HepG2 (cell line): ENCODE data around the gene IL4I1. TPM values are rescaled to one million over a fixed set of nuclear protein-coding genes. Genes with fewer than 3 reads are reported as not detected.
A peak's percentile ranks its signal among the peaks of the same experiment; 100 is the strongest.

ENCODE experiments used
- ATF3 ChIP-seq: sonication (generic); formaldehyde crosslinking; IDR thresholded peaks from 2 replicates; pipeline ENCODE4 v1.4.0; 2020; ENCODE audit warnings: missing genetic modification reagents
- BHLHE40 ChIP-seq: IDR thresholded peaks from 2 replicates; pipeline ENCODE4 v1.6.1; 2011; ENCODE audit warnings: low read length, improper control_type of control experiment
- CBX1 ChIP-seq: IDR thresholded peaks from one replicate; pipeline ENCODE4 v1.6.1; 2016; ENCODE audit warnings: antibody characterized with exemption, low read depth
- DBP ChIP-seq: sonication (generic); formaldehyde crosslinking; IDR thresholded peaks from 2 replicates; pipeline ENCODE4 v1.4.0; 2020; ENCODE audit warnings: missing genetic modification reagents; ENCODE audit errors: not compliant biosample characterization
- DPF2 ChIP-seq: sonication (generic); formaldehyde crosslinking; IDR thresholded peaks from 2 replicates; pipeline ENCODE4 v1.4.0; 2020; ENCODE audit warnings: mild to moderate bottlenecking, low read depth, missing genetic modification reagents, borderline replicate concordance
- ELF1 ChIP-seq: sonication (generic); formaldehyde crosslinking; IDR thresholded peaks from 2 replicates; pipeline ENCODE4 v1.4.0; 2020; ENCODE audit warnings: missing genetic modification reagents
- ELF3 ChIP-seq: IDR thresholded peaks from 2 replicates; pipeline ENCODE4 v1.6.1; 2016; ENCODE audit warnings: missing genetic modification reagents, missing compliant biosample characterization
- GFI1 ChIP-seq: sonication (generic); formaldehyde crosslinking; IDR thresholded peaks from 2 replicates; pipeline ENCODE4 v1.5.0; 2020; ENCODE audit warnings: missing genetic modification reagents, mild to moderate bottlenecking, borderline replicate concordance
- HNRNPLL ChIP-seq: fragments of 200-400 bp; formaldehyde crosslinking; IDR thresholded peaks from 2 replicates; pipeline ENCODE4 v1.6.1; 2017; ENCODE audit warnings: mild to moderate bottlenecking, low read depth, low read length; ENCODE audit not compliant: poor library complexity, severe bottlenecking
- HOXD1 ChIP-seq: sonication (generic); formaldehyde crosslinking; IDR thresholded peaks from 2 replicates; pipeline ENCODE4 v1.5.0; 2020; ENCODE audit warnings: missing genetic modification reagents
- ISX ChIP-seq: sonication (generic); formaldehyde crosslinking; conservative IDR thresholded peaks from 2 replicates; pipeline ENCODE4 v1.5.0; 2020; ENCODE audit warnings: missing genetic modification reagents
- KLF12 ChIP-seq: sonication (generic); formaldehyde crosslinking; IDR thresholded peaks from 2 replicates; pipeline ENCODE4 v1.4.0; 2020; ENCODE audit warnings: missing genetic modification reagents, borderline replicate concordance
- SNAPC5 ChIP-seq: sonication (generic); formaldehyde crosslinking; IDR thresholded peaks from 2 replicates; pipeline ENCODE4 v1.8.1; 2023; ENCODE audit warnings: mild to moderate bottlenecking, missing genetic modification reagents, borderline replicate concordance
- SP4 ChIP-seq: sonication (generic); formaldehyde crosslinking; IDR thresholded peaks from 2 replicates; pipeline ENCODE4 v1.8.1; 2023; ENCODE audit warnings: mild to moderate bottlenecking, missing genetic modification reagents
- SRF ChIP-seq: IDR thresholded peaks from 2 replicates; pipeline ENCODE4 v1.6.1; 2011; ENCODE audit warnings: mild to moderate bottlenecking, low read depth, low read length, moderate library complexity
- XRCC5 ChIP-seq: fragments of 200-400 bp; formaldehyde crosslinking; optimal IDR thresholded peaks from 2 replicates; pipeline ENCODE3; 2017; ENCODE audit warnings: mild to moderate bottlenecking, low read length
- ZBTB39 ChIP-seq: sonication (generic); formaldehyde crosslinking; IDR thresholded peaks from 2 replicates; pipeline ENCODE4 v1.5.0; 2020; ENCODE audit warnings: missing genetic modification reagents
- ZBTB43 ChIP-seq: sonication (generic); formaldehyde crosslinking; conservative IDR thresholded peaks from 2 replicates; pipeline ENCODE4 v1.4.0; 2020; ENCODE audit warnings: missing genetic modification reagents
- ZC3H13 ChIP-seq: sonication (generic); formaldehyde crosslinking; IDR thresholded peaks from 2 replicates; pipeline ENCODE4 v1.8.1; 2023; ENCODE audit warnings: mild to moderate bottlenecking, missing genetic modification reagents, moderate library complexity
- ZNF354B ChIP-seq: sonication (generic); formaldehyde crosslinking; IDR thresholded peaks from 2 replicates; pipeline ENCODE4 v1.8.0; 2022; ENCODE audit warnings: mild to moderate bottlenecking, missing genetic modification reagents
- ZNF501 ChIP-seq: sonication (generic); formaldehyde crosslinking; IDR thresholded peaks from 2 replicates; pipeline ENCODE4 v1.5.1; 2020; ENCODE audit warnings: mild to moderate bottlenecking, moderate library complexity, missing genetic modification reagents
- ZNF562 ChIP-seq: sonication (generic); formaldehyde crosslinking; IDR thresholded peaks from 2 replicates; pipeline ENCODE4 v1.8.0; 2022; ENCODE audit warnings: missing genetic modification reagents, borderline replicate concordance
- ZNF598 ChIP-seq: sonication (generic); formaldehyde crosslinking; IDR thresholded peaks from 2 replicates; pipeline ENCODE4 v1.5.1; 2020; ENCODE audit warnings: mild to moderate bottlenecking, missing genetic modification reagents, borderline replicate concordance
- ZNF639 ChIP-seq: conservative IDR thresholded peaks from 2 replicates; pipeline ENCODE4 v1.6.1; 2018; ENCODE audit warnings: missing genetic modification reagents
- ZNF782 ChIP-seq: sonication (generic); formaldehyde crosslinking; IDR thresholded peaks from 2 replicates; pipeline ENCODE4 v1.4.0; 2020; ENCODE audit warnings: missing genetic modification reagents, mild to moderate bottlenecking, borderline replicate concordance
- polyA plus RNA-seq, 8 experiments: library from polyadenylated mRNA; depleted of rRNA in 3 of 8; stranded (reverse) in 7 of 8; unstranded in 1 of 8; fragments of >200 nt; fragmentation: Illumina TruSeq in 4 of 8; extraction: Trizol in 4 of 8; gene quantifications; 2 replicates each; pipeline versions ENCODE4 v1.2.1 to v1.2.3, GENCODE V29; 2011 to 2016; ENCODE audit warnings: low read depth in 4 of 8, missing spikeins in 1 of 8, mixed read lengths in 1 of 8; ENCODE audit not compliant: insufficient read depth in 1 of 8
- total RNA-seq, 5 experiments: library from RNA; depleted of rRNA; stranded (reverse); fragments of >200 nt; fragmentation: Illumina TruSeq; extraction: Trizol; gene quantifications; 2 replicates each; pipeline ENCODE4 v1.2.3, GENCODE V29; 2016; ENCODE audit warnings: low read depth in 1 of 5

The IL4I1 gene
- total and polyA plus RNA-seq, 2 of the 13 experiments (the other 11 are each of a cell fraction or from before 2014, with no cell fraction given) = not detected

GRCh38 chr19:49929121-49929610, 32.5 kb upstream of the IL4I1 start, which contains the start of the genes ATF5 and NUP62 (continued):
- peak; percentile 14; the same call in 1 of the 2 replicates for TF ChIP-seq ATF3 (CRISPR knock-in tag)
- no peak for TF ChIP-seq SRF
- TF ChIP-seq ZNF562 = no peak
- no peak; the same call in 1 of the 2 replicates for TF ChIP-seq GFI1 (CRISPR knock-in tag)
- peak; percentile 95; the same call in 1 of the 2 replicates for TF ChIP-seq ZNF598 (CRISPR knock-in tag)
- TF ChIP-seq ZNF639 (CRISPR knock-in tag) = peak; percentile 65
- TF ChIP-seq ZBTB39 (CRISPR knock-in tag) = no peak; the same call in 1 of the 2 replicates
- TF ChIP-seq BHLHE40 = no peak
- TF ChIP-seq XRCC5 = peak; percentile 41
- peak; percentile 75; the same call in 1 of the 2 replicates for TF ChIP-seq ZBTB43
- TF ChIP-seq SNAPC5 (CRISPR knock-in tag) = peak; percentile 73; the same call in 1 of the 2 replicates
- no peak for TF ChIP-seq DPF2 (CRISPR knock-in tag)
- peak; percentile 69; the same call in 1 of the 2 replicates for TF ChIP-seq ZNF354B (CRISPR knock-in tag)
- TF ChIP-seq DBP (CRISPR knock-in tag) = peak; percentile 34
- peak; percentile 54 for TF ChIP-seq HNRNPLL
- TF ChIP-seq HOXD1 (CRISPR knock-in tag) = peak; percentile 65; the same call in 1 of the 2 replicates
- TF ChIP-seq ISX (CRISPR knock-in tag) = 0 out of 2 replicates have a peak, but pooled peaks have one; percentile 59
- TF ChIP-seq ZC3H13 (CRISPR knock-in tag) = peak; percentile 84; the same call in 1 of the 2 replicates
- 0 out of 2 replicates have a peak, but pooled peaks have one; percentile 11 for TF ChIP-seq ELF3 (CRISPR knock-in tag)
- TF ChIP-seq ZNF782 (CRISPR knock-in tag) = peak; percentile 61
- peak; percentile 91; the same call in 1 of the 2 replicates for TF ChIP-seq KLF12 (CRISPR knock-in tag)
- TF ChIP-seq CBX1 = no peak
- no peak for TF ChIP-seq SP4
- TF ChIP-seq ZNF501 (CRISPR knock-in tag) = peak; percentile 95
- 0 out of 2 replicates have a peak, but pooled peaks have one; percentile 41 for TF ChIP-seq ELF1 (CRISPR knock-in tag)
